K562 (cell line): ENCODE measurements around the gene CDYL. TPM values are rescaled to one million over a fixed set of nuclear protein-coding genes. Genes with fewer than 3 reads are reported as not detected.
A peak's percentile ranks its signal among the peaks of the same experiment; 100 is the strongest.

Source experiments
- GABPA ChIP-seq: fragments of 200-800 bp; sonication (Bioruptor generic); conservative IDR thresholded peaks from 2 replicates; pipeline ENCODE4 v1.6.1; 2016; ENCODE audit warnings: low read depth, missing genetic modification characterization, missing compliant biosample characterization
- NR3C1 ChIP-seq: sonication (generic); formaldehyde crosslinking; IDR thresholded peaks from 2 replicates; pipeline ENCODE4 v1.8.1; 2022; ENCODE audit warnings: missing genetic modification reagents
- PTTG1 ChIP-seq: fragments of 450-650 bp; IDR thresholded peaks from 2 replicates; pipeline ENCODE4 v1.6.1; 2016; ENCODE audit warnings: low read depth, mild to moderate bottlenecking, missing genetic modification characterization, missing compliant biosample characterization
- ZSCAN29 ChIP-seq: fragments of 450-650 bp; IDR thresholded peaks from 2 replicates; pipeline ENCODE4 v1.6.1; 2017
- polyA plus RNA-seq, 8 experiments: library from polyadenylated mRNA; depleted of rRNA in 4 of 8; stranded (reverse) in 5 of 8; unstranded in 3 of 8; fragments of >200 nt; fragmentation: Nextera tagmentation in 2 of 8; fragmentation: Illumina TruSeq in 1 of 8; extraction: Ambion mirVana in 2 of 8; extraction: Trizol in 1 of 8; gene quantifications; 2 replicates each; pipeline versions ENCODE4 v1.2.1 to v1.2.3, GENCODE V29; 2011 to 2014; ENCODE audit warnings: inconsistent platforms in 1 of 8, missing spikeins in 1 of 8
- total RNA-seq, 7 experiments: library from RNA; depleted of rRNA in 6 of 7; stranded (reverse); fragments of >200 nt in 6 of 7; fragmentation: Illumina TruSeq in 2 of 7; extraction: Trizol in 2 of 7; gene quantifications; 2 replicates each; pipeline versions ENCODE4 v1.2.1 to v1.2.3, GENCODE V29; 2011 to 2021; ENCODE audit warnings: low replicate concordance in 1 of 7
- TF ChIP-seq, protein P1 (sequence below), 2 experiments: fragments of 450-650 bp; IDR thresholded peaks; 2 replicates each; pipeline ENCODE4 v1.6.1; 2018; ENCODE audit warnings: mild to moderate bottlenecking in 2 of 2, low read depth in 1 of 2; ENCODE audit not compliant: partially characterized antibody in 2 of 2
- TF ChIP-seq, protein P2 (sequence below), 3 experiments: IDR thresholded peaks in 2 of 3; conservative IDR thresholded peaks in 1 of 3; 2 replicates each; pipeline ENCODE4 v1.5.1; 2011 to 2012; ENCODE audit warnings: low read length in 3 of 3, mild to moderate bottlenecking in 3 of 3, control low read depth in 2 of 3, improper control_type of control experiment in 1 of 3, inconsistent platforms in 1 of 3, low read depth in 1 of 3, mixed read lengths in 1 of 3, moderate library complexity in 1 of 3; ENCODE audit not compliant: insufficient read depth in 2 of 3

The CDYL gene
- total and polyA plus RNA-seq, 9 of the 15 experiments (the other 6 are each of a cell fraction or from before 2014, with no cell fraction given), result 8.1 to 45.8 (median 40.8) TPM

- TF ChIP-seq PTTG1 (tag) (no peak), NR3C1 (no peak), ZSCAN29 (no peak), GABPA (tag) (no peak)
- TF ChIP-seq, protein P1, sequence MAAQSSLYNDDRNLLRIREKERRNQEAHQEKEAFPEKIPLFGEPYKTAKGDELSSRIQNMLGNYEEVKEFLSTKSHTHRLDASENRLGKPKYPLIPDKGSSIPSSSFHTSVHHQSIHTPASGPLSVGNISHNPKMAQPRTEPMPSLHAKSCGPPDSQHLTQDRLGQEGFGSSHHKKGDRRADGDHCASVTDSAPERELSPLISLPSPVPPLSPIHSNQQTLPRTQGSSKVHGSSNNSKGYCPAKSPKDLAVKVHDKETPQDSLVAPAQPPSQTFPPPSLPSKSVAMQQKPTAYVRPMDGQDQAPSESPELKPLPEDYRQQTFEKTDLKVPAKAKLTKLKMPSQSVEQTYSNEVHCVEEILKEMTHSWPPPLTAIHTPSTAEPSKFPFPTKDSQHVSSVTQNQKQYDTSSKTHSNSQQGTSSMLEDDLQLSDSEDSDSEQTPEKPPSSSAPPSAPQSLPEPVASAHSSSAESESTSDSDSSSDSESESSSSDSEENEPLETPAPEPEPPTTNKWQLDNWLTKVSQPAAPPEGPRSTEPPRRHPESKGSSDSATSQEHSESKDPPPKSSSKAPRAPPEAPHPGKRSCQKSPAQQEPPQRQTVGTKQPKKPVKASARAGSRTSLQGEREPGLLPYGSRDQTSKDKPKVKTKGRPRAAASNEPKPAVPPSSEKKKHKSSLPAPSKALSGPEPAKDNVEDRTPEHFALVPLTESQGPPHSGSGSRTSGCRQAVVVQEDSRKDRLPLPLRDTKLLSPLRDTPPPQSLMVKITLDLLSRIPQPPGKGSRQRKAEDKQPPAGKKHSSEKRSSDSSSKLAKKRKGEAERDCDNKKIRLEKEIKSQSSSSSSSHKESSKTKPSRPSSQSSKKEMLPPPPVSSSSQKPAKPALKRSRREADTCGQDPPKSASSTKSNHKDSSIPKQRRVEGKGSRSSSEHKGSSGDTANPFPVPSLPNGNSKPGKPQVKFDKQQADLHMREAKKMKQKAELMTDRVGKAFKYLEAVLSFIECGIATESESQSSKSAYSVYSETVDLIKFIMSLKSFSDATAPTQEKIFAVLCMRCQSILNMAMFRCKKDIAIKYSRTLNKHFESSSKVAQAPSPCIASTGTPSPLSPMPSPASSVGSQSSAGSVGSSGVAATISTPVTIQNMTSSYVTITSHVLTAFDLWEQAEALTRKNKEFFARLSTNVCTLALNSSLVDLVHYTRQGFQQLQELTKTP (IDR thresholded peaks at IDR 0.05; ENCODE audit: low read depth in 1 of 2, partially characterized antibody in 2 of 2), result no peak
- TF ChIP-seq, protein P2, sequence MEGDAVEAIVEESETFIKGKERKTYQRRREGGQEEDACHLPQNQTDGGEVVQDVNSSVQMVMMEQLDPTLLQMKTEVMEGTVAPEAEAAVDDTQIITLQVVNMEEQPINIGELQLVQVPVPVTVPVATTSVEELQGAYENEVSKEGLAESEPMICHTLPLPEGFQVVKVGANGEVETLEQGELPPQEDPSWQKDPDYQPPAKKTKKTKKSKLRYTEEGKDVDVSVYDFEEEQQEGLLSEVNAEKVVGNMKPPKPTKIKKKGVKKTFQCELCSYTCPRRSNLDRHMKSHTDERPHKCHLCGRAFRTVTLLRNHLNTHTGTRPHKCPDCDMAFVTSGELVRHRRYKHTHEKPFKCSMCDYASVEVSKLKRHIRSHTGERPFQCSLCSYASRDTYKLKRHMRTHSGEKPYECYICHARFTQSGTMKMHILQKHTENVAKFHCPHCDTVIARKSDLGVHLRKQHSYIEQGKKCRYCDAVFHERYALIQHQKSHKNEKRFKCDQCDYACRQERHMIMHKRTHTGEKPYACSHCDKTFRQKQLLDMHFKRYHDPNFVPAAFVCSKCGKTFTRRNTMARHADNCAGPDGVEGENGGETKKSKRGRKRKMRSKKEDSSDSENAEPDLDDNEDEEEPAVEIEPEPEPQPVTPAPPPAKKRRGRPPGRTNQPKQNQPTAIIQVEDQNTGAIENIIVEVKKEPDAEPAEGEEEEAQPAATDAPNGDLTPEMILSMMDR (IDR thresholded peaks at IDR 0.05 in 2 of 3, conservative IDR thresholded peaks at IDR 0.05 in 1 of 3; ENCODE audit: insufficient read depth in 2 of 3, low read depth in 1 of 3, low read length in 3 of 3), result peak; percentile 36 to 44 (median 41); a peak in 5 of 6 replicates
Observed at GRCh38 chr6:4805553-4806336, 29.5 kb downstream of the CDYL start (continued).
